Stimulated activated CD4-positive, alpha-beta T cell treated with anti-CD3 and anti-CD28 coated beads, Interleukin-4, amount 100 ng/mL, for 48 hours (primary cell): ENCODE data around the gene CFAP20DC.
A peak's percentile ranks its signal among the peaks of the same experiment; 100 is the strongest.
"Not testable (repeated sequence)": the region's sequence is repeated elsewhere in the genome, so short reads cannot be mapped to it uniquely, and the experiment has no call there.

Source experiments
- DNase-seq, 2 donors: peaks; one replicate each; pipeline ENCODE4 v3.0.0-alpha.2; 2020; ENCODE audit warnings: low read depth in 2 of 2

CFAP20DC gene

GRCh38 chr3:58868097-58868779 is 181.6 kb downstream of the CFAP20DC start:
- no peak for DNase-seq

- DNase-seq, result no peak
Observed at GRCh38 chr3:58867621-58868020, 182.2 kb downstream of the CFAP20DC start.

- no peak for DNase-seq
Observed at GRCh38 chr3:58866079-58866478, 183.7 kb downstream of the CFAP20DC start.

- no peak for DNase-seq
Observed at GRCh38 chr3:58864480-58864879, 185.3 kb downstream of the CFAP20DC start.

GRCh38 chr3:58863206-58863605 is 186.6 kb downstream of the CFAP20DC start:
- no peak for DNase-seq

GRCh38 chr3:58861551-58861950 is 188.3 kb downstream of the CFAP20DC start:
- no peak for DNase-seq

GRCh38 chr3:58858126-58858525 is 191.7 kb downstream of the CFAP20DC start:
- no peak for DNase-seq

- DNase-seq, result no peak
Observed at GRCh38 chr3:58857402-58857801, 192.4 kb downstream of the CFAP20DC start.

GRCh38 chr3:58848826-58849225 is 201.0 kb downstream of the CFAP20DC start:
- DNase-seq, result no peak

GRCh38 chr3:58842050-58842747 is 207.6 kb downstream of the CFAP20DC start:
- DNase-seq, result not testable (repeated sequence)

- no peak for DNase-seq
Observed at GRCh38 chr3:58840949-58841348, 208.9 kb downstream of the CFAP20DC start.

GRCh38 chr3:58839964-58840363 is 209.9 kb downstream of the CFAP20DC start:
- DNase-seq, result no peak

- DNase-seq, result no peak
Observed at GRCh38 chr3:58839187-58839586, 210.6 kb downstream of the CFAP20DC start.

GRCh38 chr3:58837856-58838255 is 212.0 kb downstream of the CFAP20DC start:
- DNase-seq, result no peak

GRCh38 chr3:58837141-58837843 is 212.5 kb downstream of the CFAP20DC start:
- DNase-seq, result no peak

GRCh38 chr3:58835086-58835485 is 214.7 kb downstream of the CFAP20DC start:
- no peak for DNase-seq

- DNase-seq, result no peak
Observed at GRCh38 chr3:58833491-58833890, 216.3 kb downstream of the CFAP20DC start.

- DNase-seq, result no peak
Observed at GRCh38 chr3:58829321-58830000, 220.4 kb downstream of the CFAP20DC start.

- no peak for DNase-seq
Observed at GRCh38 chr3:58824777-58825176, 225.0 kb downstream of the CFAP20DC start.

- DNase-seq, result peak in 1 of 2 donors; percentile 13
Observed at GRCh38 chr3:58824285-58824684, 225.5 kb downstream of the CFAP20DC start.

GRCh38 chr3:58806551-58807244 is 243.1 kb downstream of the CFAP20DC start:
- not testable (repeated sequence) for DNase-seq

GRCh38 chr3:58804914-58805313 is 244.9 kb downstream of the CFAP20DC start:
- DNase-seq, result no peak
